HG03280 (cell line): ENCODE measurements around the gene ZDHHC14.

Source experiments
- ATAC-seq: cut with Tn5 transposase; IDR thresholded peaks from one replicate; pipeline ENCODE4 v1.9.1; 2021; ENCODE audit warnings: mild to moderate bottlenecking, moderate library complexity; ENCODE audit not compliant: unreplicated experiment

Gene ZDHHC14

GRCh38 chr6:157723376-157723775 lies 342.4 kb downstream of the ZDHHC14 start:
- ATAC-seq = no peak

GRCh38 chr6:157724138-157724820 lies 343.3 kb downstream of the ZDHHC14 start:
- ATAC-seq = no peak

GRCh38 chr6:157724960-157725741 lies 344.2 kb downstream of the ZDHHC14 start:
- ATAC-seq = no peak

- ATAC-seq = no peak
Measured at GRCh38 chr6:157725836-157726235, 344.8 kb downstream of the ZDHHC14 start.

GRCh38 chr6:157726892-157727628 lies 346.1 kb downstream of the ZDHHC14 start:
- no peak for ATAC-seq
